ENCODE results near the gene SLC39A1.

GRCh38 chr1:153953859-153954365, 9.4 kb downstream of the SLC39A1 start:
- TF ChIP-seq CTCF (conservative IDR thresholded peaks at IDR 0.05; ENCODE audit: low read depth, low read length) (no peak), EZH2 (IDR thresholded peaks at IDR 0.05; ENCODE audit: borderline replicate concordance, low read depth, low read length, poor library complexity, severe bottlenecking) (no peak)

Data from A673 (cell line).